GM19099 (cell line): ENCODE results near the gene GSTM3.

Experiments
- POLR2A ChIP-seq: IDR thresholded peaks from 3 replicates; pipeline ENCODE4 v1.6.1; 2011; ENCODE audit warnings: low read depth; ENCODE audit not compliant: insufficient read length; ENCODE audit errors: extremely low read depth

The GSTM3 gene

GRCh38 chr1:109768820-109769219 is 28.0 kb upstream of the GSTM3 start:
- no peak for TF ChIP-seq POLR2A

- no peak for TF ChIP-seq POLR2A
These were observed 27.5 kb upstream of the GSTM3 start for GRCh38 chr1:109768335-109768650.

- TF ChIP-seq POLR2A: no peak
These were observed 26.9 kb upstream of the GSTM3 start for GRCh38 chr1:109767637-109768334.

- TF ChIP-seq POLR2A: no peak
These were observed 25.2 kb upstream of the GSTM3 start for GRCh38 chr1:109765896-109766615.

GRCh38 chr1:109765483-109765815 is 24.6 kb upstream of the GSTM3 start:
- no peak for TF ChIP-seq POLR2A

- TF ChIP-seq POLR2A: no peak
These were observed 24.0 kb upstream of the GSTM3 start for GRCh38 chr1:109764561-109765482.

GRCh38 chr1:109763646-109764415 is 23.0 kb upstream of the GSTM3 start, which contains the start of gene EPS8L3:
Gene EPS8L3 (minus strand): TSS chr1:109763923. CDS start chr1:109761749, 2,174 bp downstream.
- no peak for TF ChIP-seq POLR2A

- no peak for TF ChIP-seq POLR2A
These were observed 22.2 kb upstream of the GSTM3 start for GRCh38 chr1:109762821-109763645.

- TF ChIP-seq POLR2A: no peak
These were observed 21.3 kb upstream of the GSTM3 start for GRCh38 chr1:109762039-109762585.

GRCh38 chr1:109761227-109762038 is 20.6 kb upstream of the GSTM3 start:
- no peak for TF ChIP-seq POLR2A

- TF ChIP-seq POLR2A: no peak
These were observed 19.9 kb upstream of the GSTM3 start for GRCh38 chr1:109760581-109761226.

GRCh38 chr1:109759513-109760334 is 18.9 kb upstream of the GSTM3 start:
- TF ChIP-seq POLR2A: no peak
